Loucy (cell line): ENCODE results near the gene CCDC73.

Experiments
- CTCF ChIP-seq: fragments of 200-600 bp; sonication (generic); conservative IDR thresholded peaks from 2 replicates; pipeline ENCODE4 v1.5.1; 2014; ENCODE audit warnings: mild to moderate bottlenecking, antibody characterized with exemption, low read length
- EZH2phosphoT487 ChIP-seq: fragments of 200-600 bp; IDR thresholded peaks from 2 replicates; pipeline ENCODE4 v1.6.1; 2018; ENCODE audit warnings: antibody characterized with exemption, mild to moderate bottlenecking, moderate library complexity, borderline replicate concordance

GRCh38 chr11:32706985-32707741 lies 87.3 kb downstream of the CCDC73 start:
- TF ChIP-seq CTCF (no peak), EZH2phosphoT487 (no peak)
